HepG2 (cell line): ENCODE results near the gene TGM5. TPM values are rescaled to one million over a fixed set of nuclear protein-coding genes. Genes with fewer than 3 reads are reported as not detected.
A peak's percentile ranks its signal among the peaks of the same experiment; 100 is the strongest.

Source experiments
- ATAD3A ChIP-seq: sonication (generic); formaldehyde crosslinking; IDR thresholded peaks from 2 replicates; pipeline ENCODE4 v1.4.0; 2020; ENCODE audit warnings: missing genetic modification reagents
- CBX2 ChIP-seq, 2 experiments: fragments of 200-600 bp in 1 of 2; sonication (generic); formaldehyde crosslinking in 1 of 2; IDR thresholded peaks; 2 replicates each; pipeline versions ENCODE4 v1.7.0 to v1.8.1; 2018 to 2022; ENCODE audit warnings: low read depth in 2 of 2, low read length in 1 of 2, mild to moderate bottlenecking in 1 of 2, missing genetic modification reagents in 1 of 2
- HIVEP1 ChIP-seq: sonication (generic); formaldehyde crosslinking; IDR thresholded peaks from 2 replicates; pipeline ENCODE4 v1.4.0; 2020; ENCODE audit warnings: mild to moderate bottlenecking, missing genetic modification reagents
- HNRNPK ChIP-seq: fragments of 200-400 bp; formaldehyde crosslinking; IDR thresholded peaks from 2 replicates; pipeline ENCODE4 v1.6.1; 2018; ENCODE audit warnings: low read length, low read depth, moderate library complexity, mild to moderate bottlenecking; ENCODE audit not compliant: poor library complexity, severe bottlenecking
- NR0B2 ChIP-seq: sonication (generic); formaldehyde crosslinking; IDR thresholded peaks from 2 replicates; pipeline ENCODE4 v1.4.0; 2020; ENCODE audit warnings: mild to moderate bottlenecking, missing genetic modification reagents
- RERE ChIP-seq: IDR thresholded peaks from 2 replicates; pipeline ENCODE4 v1.6.1; 2016; ENCODE audit warnings: low read depth, missing genetic modification reagents, missing compliant biosample characterization
- SMAD9 ChIP-seq: sonication (generic); formaldehyde crosslinking; IDR thresholded peaks from 2 replicates; pipeline ENCODE4 v1.5.1; 2020; ENCODE audit warnings: mild to moderate bottlenecking, missing genetic modification reagents
- SRSF9 ChIP-seq: fragments of 200-400 bp; formaldehyde crosslinking; IDR thresholded peaks from 2 replicates; pipeline ENCODE4 v1.6.1; 2018; ENCODE audit warnings: borderline replicate concordance, mild to moderate bottlenecking, low read depth, low read length; ENCODE audit not compliant: insufficient read depth, poor library complexity, severe bottlenecking
- TIGD3 ChIP-seq: sonication (generic); formaldehyde crosslinking; IDR thresholded peaks from 2 replicates; pipeline ENCODE4 v1.5.1; 2020; ENCODE audit warnings: mild to moderate bottlenecking, missing genetic modification reagents, borderline replicate concordance
- ZBTB25 ChIP-seq: IDR thresholded peaks from 2 replicates; pipeline ENCODE4 v1.6.1; 2018; ENCODE audit warnings: missing genetic modification reagents
- ZBTB39 ChIP-seq: sonication (generic); formaldehyde crosslinking; IDR thresholded peaks from 2 replicates; pipeline ENCODE4 v1.5.0; 2020; ENCODE audit warnings: missing genetic modification reagents
- ZNF296 ChIP-seq: sonication (generic); formaldehyde crosslinking; conservative IDR thresholded peaks from 2 replicates; pipeline ENCODE4 v1.5.0; 2020; ENCODE audit warnings: mild to moderate bottlenecking, missing genetic modification reagents
- ZNF782 ChIP-seq: sonication (generic); formaldehyde crosslinking; IDR thresholded peaks from 2 replicates; pipeline ENCODE4 v1.4.0; 2020; ENCODE audit warnings: missing genetic modification reagents, mild to moderate bottlenecking, borderline replicate concordance
- ZSCAN20 ChIP-seq: sonication (generic); formaldehyde crosslinking; IDR thresholded peaks from 2 replicates; pipeline ENCODE4 v1.4.0; 2020; ENCODE audit warnings: missing genetic modification reagents, mild to moderate bottlenecking, borderline replicate concordance
- polyA plus RNA-seq, 8 experiments: library from polyadenylated mRNA; depleted of rRNA in 3 of 8; stranded (reverse) in 7 of 8; unstranded in 1 of 8; fragments of >200 nt; fragmentation: Illumina TruSeq in 4 of 8; extraction: Trizol in 4 of 8; gene quantifications; 2 replicates each; pipeline versions ENCODE4 v1.2.1 to v1.2.3, GENCODE V29; 2011 to 2016; ENCODE audit warnings: low read depth in 4 of 8, missing spikeins in 1 of 8, mixed read lengths in 1 of 8; ENCODE audit not compliant: insufficient read depth in 1 of 8
- total RNA-seq, 5 experiments: library from RNA; depleted of rRNA; stranded (reverse); fragments of >200 nt; fragmentation: Illumina TruSeq; extraction: Trizol; gene quantifications; 2 replicates each; pipeline ENCODE4 v1.2.3, GENCODE V29; 2016; ENCODE audit warnings: low read depth in 1 of 5

TGM5 gene
- total and polyA plus RNA-seq, 2 of the 13 experiments (the other 11 are each of a cell fraction or from before 2014, with no cell fraction given): 0.18 to 0.65 TPM

GRCh38 chr15:43185157-43186002 lies 81.3 kb downstream of the TGM5 start, which contains the start of gene CCNDBP1 (continued):
- TF ChIP-seq ZBTB25 (CRISPR knock-in tag): no peak
- TF ChIP-seq TIGD3 (CRISPR knock-in tag): 0 out of 2 replicates have a peak, but pooled peaks have one; percentile 61
- TF ChIP-seq ZNF782 (CRISPR knock-in tag): no peak; the same call in 1 of the 2 replicates
- TF ChIP-seq SRSF9: no peak
- TF ChIP-seq HNRNPK: peak; percentile 65
- TF ChIP-seq CBX2 (IDR thresholded peaks at IDR 0.05; ENCODE audit: low read depth, low read length): no peak
- no peak for TF ChIP-seq CBX2 (CRISPR knock-in tag; IDR thresholded peaks at IDR 0.05; ENCODE audit: low read depth)
- TF ChIP-seq ZBTB39 (CRISPR knock-in tag): no peak
- TF ChIP-seq SMAD9 (CRISPR knock-in tag): no peak
- no peak for TF ChIP-seq ZSCAN20 (CRISPR knock-in tag)
- no peak for TF ChIP-seq ATAD3A (CRISPR knock-in tag)
- TF ChIP-seq RERE (CRISPR knock-in tag): 0 out of 2 replicates have a peak, but pooled peaks have one; percentile 42
- no peak for TF ChIP-seq ZNF296
- TF ChIP-seq HIVEP1: no peak
- TF ChIP-seq NR0B2 (CRISPR knock-in tag): peak; percentile 57; the same call in 1 of the 2 replicates
